H1 (cell line): ENCODE measurements around the gene ZSCAN21. TPM values are rescaled to one million over a fixed set of nuclear protein-coding genes. Genes with fewer than 3 reads are reported as not detected.

Experiments used
- ASH2L ChIP-seq: fragments of 200-600, 300-600 bp; sonication (generic); IDR thresholded peaks from one replicate; pipeline ENCODE4 v1.7.1; 2017; ENCODE audit warnings: low read length
- CHD1 ChIP-seq: IDR thresholded peaks from 2 replicates; pipeline ENCODE4 v1.6.1; 2012; ENCODE audit warnings: low read depth, low read length, improper control_type of control experiment
- EP300 ChIP-seq, 2 experiments: IDR thresholded peaks; 1 replicate in 1 of 2; 2 replicates in 1 of 2; pipeline ENCODE4 v1.6.1; 2011 to 2012; ENCODE audit warnings: low read depth in 2 of 2, low read length in 2 of 2, mild to moderate bottlenecking in 2 of 2, borderline replicate concordance in 1 of 2, inconsistent platforms in 1 of 2, moderate library complexity in 1 of 2
- HDAC6 ChIP-seq: IDR thresholded peaks from one replicate; pipeline ENCODE4 v1.7.1; 2012; ENCODE audit warnings: low read depth, mild to moderate bottlenecking, inconsistent platforms, low read length, moderate library complexity
- KDM1A ChIP-seq: fragments of 200-600, 300-600 bp; sonication (generic); IDR thresholded peaks from 2 replicates; pipeline ENCODE4 v1.7.1; 2016; ENCODE audit warnings: mild to moderate bottlenecking, low read length, borderline replicate concordance
- KDM4A ChIP-seq: IDR thresholded peaks from one replicate; pipeline ENCODE4 v1.7.1; 2012; ENCODE audit warnings: low read depth, mild to moderate bottlenecking, moderate library complexity, low read length, inconsistent platforms; ENCODE audit not compliant: severe bottlenecking
- KDM5A ChIP-seq: fragments of 200-600 bp; IDR thresholded peaks from 2 replicates; pipeline ENCODE4 v1.7.1; 2012; ENCODE audit warnings: mild to moderate bottlenecking, low read length, inconsistent platforms, mixed read lengths
- MAFK ChIP-seq: IDR thresholded peaks from 2 replicates; pipeline ENCODE4 v1.6.1; 2012; ENCODE audit warnings: low read depth, mild to moderate bottlenecking, improper control_type of control experiment, low read length
- POLR2A ChIP-seq, 2 experiments: IDR thresholded peaks; 1 replicate in 1 of 2; 2 replicates in 1 of 2; pipeline ENCODE4 v1.6.1; 2011; ENCODE audit warnings: low read depth in 2 of 2, low read length in 2 of 2, mild to moderate bottlenecking in 2 of 2; ENCODE audit errors: control extremely low read depth in 1 of 2
- SAP30 ChIP-seq: fragments of 300-600 bp; sonication (generic); IDR thresholded peaks from 2 replicates; pipeline ENCODE4 v1.7.1; 2012; ENCODE audit warnings: low read length, moderate library complexity, mild to moderate bottlenecking, inconsistent platforms; ENCODE audit not compliant: insufficient read depth, insufficient replicate concordance
- SIN3A ChIP-seq, 2 experiments: IDR thresholded peaks in 1 of 2; conservative IDR thresholded peaks in 1 of 2; 2 replicates each; pipeline ENCODE4 v1.6.1; 2011 to 2012; ENCODE audit warnings: low read length in 2 of 2, improper control_type of control experiment in 1 of 2, low read depth in 1 of 2, mild to moderate bottlenecking in 1 of 2
- SIRT6 ChIP-seq: IDR thresholded peaks from one replicate; pipeline ENCODE4 v1.7.1; 2012; ENCODE audit warnings: low read length, inconsistent platforms
- SP1 ChIP-seq: IDR thresholded peaks from 2 replicates; pipeline ENCODE4 v1.6.1; 2011; ENCODE audit warnings: low read depth, low read length
- TBP ChIP-seq: IDR thresholded peaks from 2 replicates; pipeline ENCODE4 v1.6.1; 2011; ENCODE audit warnings: low read depth, low read length, improper control_type of control experiment
- polyA plus RNA-seq, 7 experiments: library from polyadenylated mRNA; depleted of rRNA in 3 of 7; stranded (reverse) in 5 of 7; unstranded in 2 of 7; fragments of >200 nt in 5 of 7; fragments of 200-250 nt in 2 of 7; gene quantifications; 1 replicate in 5 of 7; 2 replicates in 1 of 7; 4 replicates in 1 of 7; pipeline versions ENCODE4 v1.2.1 to v1.2.3, GENCODE V29; 2011 to 2013; ENCODE audit warnings: missing spikeins in 2 of 7, mixed read lengths in 2 of 7
- total RNA-seq: library from RNA; stranded (reverse); fragmentation: NEBNext Ultra II Directional; extraction: Animal tissue kit (Norgen Biotek cat#: 25700); gene quantifications from 2 replicates; pipeline ENCODE4 v1.2.1, GENCODE V29; 2021
- TF ChIP-seq, protein P1 (sequence below): IDR thresholded peaks from 2 replicates; pipeline ENCODE4 v1.6.1; 2011; ENCODE audit warnings: low read length, improper control_type of control experiment
- TF ChIP-seq, protein P2 (sequence below): IDR thresholded peaks from 2 replicates; pipeline ENCODE4 v1.6.1; 2012; ENCODE audit warnings: inconsistent platforms
- TF ChIP-seq, protein P3 (sequence below): IDR thresholded peaks from 2 replicates; pipeline ENCODE4 v1.6.1; 2012; ENCODE audit warnings: inconsistent platforms

The ZSCAN21 gene
- total and polyA plus RNA-seq, 2 of the 8 experiments (the other 6 are each of a cell fraction or from before 2014, with no cell fraction given): 15.4 to 26.1 TPM

DNA sequence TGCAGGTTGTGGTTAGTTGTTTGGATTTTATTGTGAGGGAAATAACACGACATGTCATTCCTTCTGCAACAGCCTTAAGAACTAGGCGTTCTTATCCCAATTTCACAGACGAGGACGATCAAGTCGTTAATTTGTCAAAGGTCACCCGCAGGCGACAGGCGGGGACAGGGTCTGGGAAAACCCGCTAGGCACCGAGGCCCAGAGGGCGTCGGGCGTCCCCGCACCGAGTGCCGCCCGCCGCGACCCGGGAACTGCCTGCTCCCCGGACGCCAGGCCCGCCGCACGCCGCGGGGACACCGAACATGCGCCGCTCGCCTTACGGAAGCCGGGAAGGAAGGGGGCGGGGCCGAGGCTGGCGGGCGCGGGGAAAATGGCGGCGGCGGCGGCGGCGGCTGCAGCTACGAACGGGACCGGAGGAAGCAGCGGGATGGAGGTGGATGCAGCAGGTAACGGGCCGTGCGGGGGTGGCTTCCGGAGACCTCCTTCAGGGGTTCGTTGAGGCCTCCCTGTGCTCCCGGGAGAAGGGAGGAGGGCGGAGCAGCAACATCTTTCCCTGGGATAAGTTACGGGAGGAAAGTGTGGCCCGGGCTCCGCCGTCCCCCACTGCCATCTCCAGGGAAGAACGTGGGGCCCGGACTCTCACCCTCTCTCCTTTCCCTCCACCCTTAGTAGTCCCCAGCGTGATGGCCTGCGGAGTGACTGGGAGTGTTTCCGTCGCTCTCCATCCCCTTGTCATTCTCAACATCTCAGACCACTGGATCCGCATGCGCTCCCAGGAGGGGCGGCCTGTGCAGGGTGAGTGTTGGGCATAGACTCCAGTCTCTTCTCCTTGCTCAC lies 39.3 kb downstream of the ZSCAN21 start, which contains the start of gene COPS6 (continued):
- TF ChIP-seq MAFK (no peak), HDAC6 (no peak), ASH2L (peak; percentile 98), SIN3A (conservative IDR thresholded peaks at IDR 0.05 in 1 of 2, IDR thresholded peaks at IDR 0.05 in 1 of 2; ENCODE audit: low read depth in 1 of 2, low read length in 2 of 2) (peak in 1 of 2 experiments; percentile 34; a peak in 1 of 4 replicates), CHD1 (no peak), EP300 (IDR thresholded peaks at IDR 0.05; ENCODE audit: borderline replicate concordance in 1 of 2, low read depth in 2 of 2, low read length in 2 of 2) (peak in 1 of 2 experiments; percentile 13; a peak in 1 of 3 replicates), SP1 (no peak), KDM1A (no peak), SAP30 (peak; percentile 67), SIRT6 (no peak), KDM4A (peak; percentile 69), KDM5A (peak; percentile 68; the same call in 1 of the 2 replicates), TBP (peak; percentile 57; the same call in 1 of the 2 replicates), POLR2A (IDR thresholded peaks at IDR 0.05; ENCODE audit: control extremely low read depth in 1 of 2, low read depth in 2 of 2, low read length in 2 of 2) (peak; percentile 54 to 83)
- TF ChIP-seq, protein P1, sequence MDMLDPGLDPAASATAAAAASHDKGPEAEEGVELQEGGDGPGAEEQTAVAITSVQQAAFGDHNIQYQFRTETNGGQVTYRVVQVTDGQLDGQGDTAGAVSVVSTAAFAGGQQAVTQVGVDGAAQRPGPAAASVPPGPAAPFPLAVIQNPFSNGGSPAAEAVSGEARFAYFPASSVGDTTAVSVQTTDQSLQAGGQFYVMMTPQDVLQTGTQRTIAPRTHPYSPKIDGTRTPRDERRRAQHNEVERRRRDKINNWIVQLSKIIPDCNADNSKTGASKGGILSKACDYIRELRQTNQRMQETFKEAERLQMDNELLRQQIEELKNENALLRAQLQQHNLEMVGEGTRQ: no peak
- TF ChIP-seq, protein P2, sequence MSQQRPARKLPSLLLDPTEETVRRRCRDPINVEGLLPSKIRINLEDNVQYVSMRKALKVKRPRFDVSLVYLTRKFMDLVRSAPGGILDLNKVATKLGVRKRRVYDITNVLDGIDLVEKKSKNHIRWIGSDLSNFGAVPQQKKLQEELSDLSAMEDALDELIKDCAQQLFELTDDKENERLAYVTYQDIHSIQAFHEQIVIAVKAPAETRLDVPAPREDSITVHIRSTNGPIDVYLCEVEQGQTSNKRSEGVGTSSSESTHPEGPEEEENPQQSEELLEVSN: peak; percentile 87
- TF ChIP-seq, protein P3, sequence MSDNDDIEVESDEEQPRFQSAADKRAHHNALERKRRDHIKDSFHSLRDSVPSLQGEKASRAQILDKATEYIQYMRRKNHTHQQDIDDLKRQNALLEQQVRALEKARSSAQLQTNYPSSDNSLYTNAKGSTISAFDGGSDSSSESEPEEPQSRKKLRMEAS: peak; percentile 94
- TF ChIP-seq, all 59 proteins: peak for 16
